ENCODE data around the gene DDX56.

The DDX56 gene

DNA sequence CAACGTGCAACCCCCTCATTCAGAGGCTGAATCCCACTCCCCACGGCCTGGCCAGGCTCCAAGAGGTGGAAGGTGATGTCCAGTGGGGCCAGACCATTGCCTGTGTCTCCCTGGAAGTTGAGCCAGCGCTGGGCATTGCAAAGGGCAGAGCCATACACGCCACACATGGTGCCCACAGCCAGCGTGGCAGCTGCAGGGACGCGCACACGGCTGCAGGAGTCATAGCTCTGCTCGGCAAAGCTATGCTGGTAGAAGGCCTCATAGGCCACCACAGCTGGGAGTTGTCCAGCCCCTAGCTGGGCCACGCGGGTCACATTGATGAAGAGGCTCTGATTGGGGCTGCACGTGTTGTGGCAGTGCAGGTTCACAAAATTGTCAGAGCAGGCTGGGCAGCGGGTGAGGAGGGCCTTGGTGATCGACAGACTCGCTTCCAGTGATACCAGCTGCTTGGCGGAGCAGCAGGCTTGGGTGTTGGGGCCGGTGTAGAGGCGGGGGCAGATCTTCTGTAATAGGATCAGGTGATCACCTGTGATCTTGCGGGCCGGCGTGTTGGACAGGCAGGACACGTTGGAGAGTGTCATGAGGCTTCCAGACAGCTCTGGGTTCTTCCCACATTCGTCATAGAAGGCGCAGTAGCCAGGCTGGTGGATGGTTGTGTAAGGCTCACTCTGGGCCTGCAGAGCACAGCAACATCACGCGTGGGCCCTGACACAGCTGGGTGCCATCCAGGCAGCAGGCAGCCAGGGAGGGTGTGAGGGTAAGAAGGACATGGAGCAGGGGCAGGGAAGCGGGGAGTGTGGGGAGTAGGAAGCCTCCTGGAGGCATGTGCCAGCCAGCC lies 33.8 kb downstream of the DDX56 start:
- H3K4me3 ChIP-seq (ENCODE audit: low read depth, low read length) = no peak overlapping the region
- no peak for DNase-seq (ENCODE audit: low read depth)

DNA sequence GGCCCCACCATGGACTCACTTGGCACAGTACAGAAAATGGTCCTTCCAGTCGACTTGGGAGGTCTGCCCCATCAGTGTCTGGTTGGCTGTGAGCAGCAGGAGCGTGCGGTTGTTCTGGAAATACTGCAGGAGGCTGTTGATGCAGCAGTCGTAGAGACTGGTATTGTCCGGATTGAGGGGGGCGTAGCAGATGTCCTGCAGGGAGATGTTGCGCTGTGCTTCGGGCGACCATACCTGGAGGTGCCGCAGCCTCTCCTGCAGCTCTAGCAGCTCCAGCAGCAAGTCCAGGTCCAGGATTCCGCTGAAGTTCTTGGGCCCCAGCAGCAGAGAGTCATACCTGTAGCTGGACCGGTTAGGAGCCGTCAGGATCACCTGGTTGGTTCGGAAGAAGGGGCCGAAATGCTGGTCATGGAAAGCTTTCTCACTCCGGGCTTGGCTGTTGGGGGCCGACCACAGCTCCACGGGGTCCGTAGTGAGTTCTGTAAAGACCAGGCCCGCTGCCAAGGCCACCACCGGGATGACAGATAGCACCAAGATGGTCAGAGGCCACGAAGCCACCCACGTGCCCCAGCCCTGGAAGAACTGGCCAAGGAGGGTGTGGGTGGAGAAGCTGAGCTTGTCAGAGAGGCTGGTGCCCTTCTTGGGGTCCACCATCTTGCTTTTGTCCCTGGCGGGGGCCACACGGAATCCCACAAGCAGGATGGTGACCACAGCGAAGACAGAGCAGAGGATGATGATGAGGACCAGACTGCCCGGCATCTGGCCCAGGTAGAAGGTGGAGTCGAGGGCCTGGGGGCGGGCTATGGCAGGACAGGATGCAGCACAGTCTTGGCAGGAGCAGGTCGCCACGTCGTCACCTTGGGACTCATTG lies 34.7 kb downstream of the DDX56 start:
- DNase-seq (ENCODE audit: low read depth) = no peak

DNA sequence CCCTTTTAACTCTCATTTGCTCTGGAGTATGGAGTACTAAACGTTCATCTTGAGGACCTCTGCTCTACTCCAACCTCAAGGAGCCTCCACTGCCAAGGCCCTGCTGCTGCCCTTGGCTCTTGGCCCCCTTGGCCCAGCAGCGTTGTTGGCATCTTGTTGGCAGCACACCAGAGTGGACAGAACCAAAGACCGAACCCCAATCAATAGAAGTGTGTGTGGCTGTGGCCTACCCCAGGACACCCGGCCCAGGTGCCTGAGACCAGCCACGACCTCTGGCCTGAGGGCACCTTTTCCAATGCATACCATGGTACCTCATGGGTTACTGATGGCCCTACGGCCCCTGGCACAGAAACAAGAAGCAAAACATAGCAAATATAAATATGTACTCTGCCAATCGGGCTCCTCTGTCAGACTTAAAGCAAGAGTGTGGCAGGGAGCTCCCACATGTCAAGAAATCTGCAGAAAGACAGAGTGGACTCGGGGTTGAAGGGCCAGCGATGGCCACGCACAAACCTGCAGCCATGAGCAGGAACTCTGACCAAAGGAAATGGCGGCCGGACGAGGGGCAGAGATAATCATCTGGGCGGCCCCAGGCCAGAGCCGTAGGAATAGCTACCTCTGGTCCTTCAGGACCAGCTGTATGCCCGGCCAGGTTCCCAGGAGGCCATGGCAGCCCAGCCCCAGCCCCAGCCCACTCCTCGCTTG lies 35.5 kb downstream of the DDX56 start:
- DNase-seq (ENCODE audit: low read depth) = no peak
- no peak overlapping the region for H3K4me3 ChIP-seq (ENCODE audit: low read depth, low read length)

More for the DNA sequence above, 34.7 kb downstream of the DDX56 start:
- no peak overlapping the region for H3K4me3 ChIP-seq (ENCODE audit: low read depth, low read length)

DNA sequence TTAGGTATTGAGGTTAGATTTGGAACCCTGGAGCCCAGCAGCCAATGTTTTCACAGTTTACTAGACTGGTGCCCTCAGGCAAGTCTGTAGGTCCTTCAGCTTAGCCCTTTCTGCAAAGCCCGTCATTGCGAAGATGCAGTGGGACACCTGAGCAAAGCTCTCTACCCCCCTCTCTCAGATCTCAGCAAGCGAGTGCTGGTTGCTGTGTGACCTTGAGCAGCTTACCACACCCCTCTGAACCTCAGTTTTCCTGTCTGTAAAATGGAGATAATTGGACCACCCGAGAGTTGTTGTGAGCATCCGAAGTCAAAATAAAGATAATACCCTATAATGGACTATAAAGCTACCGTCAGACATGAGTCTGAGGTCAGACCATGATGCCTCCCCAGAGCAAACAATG lies 36.3 kb downstream of the DDX56 start:
- H3K4me3 ChIP-seq (ENCODE audit: low read depth, low read length) = no peak overlapping the region
- DNase-seq (ENCODE audit: low read depth) = no peak

DNA sequence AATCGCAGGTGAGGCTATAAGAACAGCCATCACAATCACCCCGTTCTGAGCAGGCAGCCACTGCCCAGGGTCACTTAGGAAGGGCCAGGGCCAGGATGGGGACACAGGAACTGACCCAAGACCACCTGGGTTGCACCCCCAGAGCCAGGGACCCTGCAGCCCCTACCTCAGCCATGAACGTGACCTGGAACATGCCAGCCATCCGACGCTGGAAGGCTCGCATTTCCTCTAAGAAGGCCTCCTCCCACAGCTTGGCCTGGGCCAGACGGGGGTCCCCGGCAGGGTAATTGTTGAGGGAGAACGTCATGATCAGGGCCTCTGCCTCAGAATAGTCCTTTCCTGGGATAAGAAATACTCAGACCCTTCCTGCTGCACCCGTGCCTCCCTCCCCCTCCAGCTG lies 37.6 kb downstream of the DDX56 start:
- no peak for DNase-seq (ENCODE audit: low read depth)
- no peak overlapping the region for H3K4me3 ChIP-seq (ENCODE audit: low read depth, low read length)

DNA sequence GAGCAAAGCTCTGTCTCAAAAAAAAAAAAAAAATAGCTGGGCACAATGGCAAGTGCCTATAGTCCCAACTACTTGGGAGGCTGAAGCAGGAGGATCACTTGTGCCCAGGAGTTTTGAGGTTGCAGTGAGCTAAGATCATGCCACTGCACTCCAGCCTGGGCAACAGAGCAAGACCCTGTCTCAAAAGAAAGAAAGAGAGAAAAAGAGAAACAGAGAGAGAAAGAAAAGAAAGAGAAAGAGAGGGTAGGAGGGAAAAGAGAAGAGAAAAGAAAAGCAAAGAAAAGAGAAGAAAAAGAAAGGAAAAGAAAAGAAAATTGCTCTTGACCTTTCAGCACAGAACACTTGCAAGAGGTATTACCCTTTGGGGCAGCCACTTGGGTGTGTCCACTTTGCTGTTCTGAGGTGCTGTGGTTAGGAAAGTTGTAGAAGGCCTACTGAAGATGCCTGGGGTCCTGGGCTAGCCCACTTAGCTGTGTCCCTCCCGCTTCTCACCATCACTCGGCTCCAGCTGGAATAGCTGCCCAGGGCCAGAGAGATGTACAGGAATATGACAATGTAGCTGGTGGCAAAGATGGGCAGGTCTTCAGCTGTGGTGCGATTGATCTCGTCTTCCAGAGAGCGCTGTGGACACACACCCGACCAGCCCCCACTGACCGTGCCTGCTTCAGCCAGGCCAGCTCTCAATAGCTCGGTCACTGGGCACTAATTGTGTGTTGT lies 38.2 kb downstream of the DDX56 start:
- DNase-seq (ENCODE audit: low read depth) = no peak
- no peak overlapping the region for H3K4me3 ChIP-seq (ENCODE audit: low read depth, low read length)

DNA sequence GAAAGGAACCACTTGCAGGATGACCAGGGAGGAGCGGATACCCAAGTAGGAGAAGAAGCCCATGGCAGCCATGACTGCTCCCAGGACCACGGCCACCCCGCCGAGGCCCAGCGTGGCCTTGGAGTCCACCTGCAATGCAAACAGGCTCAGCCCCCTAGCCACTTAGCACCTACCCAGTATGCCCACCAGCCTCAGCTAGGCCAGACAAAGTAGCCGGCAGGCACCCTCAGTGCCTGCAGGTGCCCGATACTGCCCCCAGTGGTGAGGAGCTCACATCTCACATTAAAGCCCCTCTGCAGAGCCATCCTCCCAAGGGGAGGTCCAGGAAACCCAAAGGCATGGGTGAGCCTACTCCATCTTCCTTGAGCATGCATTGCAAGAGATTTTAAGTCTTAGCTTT lies 39.2 kb downstream of the DDX56 start:
- no peak for DNase-seq (ENCODE audit: low read depth)
- H3K4me3 ChIP-seq (ENCODE audit: low read depth, low read length) = no peak overlapping the region

DNA sequence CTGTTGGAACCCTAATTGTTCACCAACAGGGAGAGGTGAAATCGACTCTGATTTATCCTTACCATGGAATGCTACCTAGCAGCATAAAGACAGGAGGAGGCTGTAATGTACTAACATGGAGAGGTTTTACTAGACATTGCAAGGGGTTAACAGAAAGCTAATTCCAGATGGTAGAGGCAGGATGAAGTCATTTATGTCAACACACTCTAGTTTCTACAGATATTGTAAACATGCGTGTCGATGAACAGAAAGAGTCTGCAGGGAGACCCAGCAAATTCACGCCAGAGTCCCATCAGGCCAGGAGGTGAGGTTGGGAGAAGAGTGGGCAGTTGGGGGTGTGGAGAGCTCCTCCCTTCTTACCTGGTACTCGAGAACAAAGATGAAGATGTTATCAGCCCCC lies 39.6 kb downstream of the DDX56 start:
- no peak overlapping the region for H3K4me3 ChIP-seq (ENCODE audit: low read depth, low read length)
- no peak for DNase-seq (ENCODE audit: low read depth)

DNA sequence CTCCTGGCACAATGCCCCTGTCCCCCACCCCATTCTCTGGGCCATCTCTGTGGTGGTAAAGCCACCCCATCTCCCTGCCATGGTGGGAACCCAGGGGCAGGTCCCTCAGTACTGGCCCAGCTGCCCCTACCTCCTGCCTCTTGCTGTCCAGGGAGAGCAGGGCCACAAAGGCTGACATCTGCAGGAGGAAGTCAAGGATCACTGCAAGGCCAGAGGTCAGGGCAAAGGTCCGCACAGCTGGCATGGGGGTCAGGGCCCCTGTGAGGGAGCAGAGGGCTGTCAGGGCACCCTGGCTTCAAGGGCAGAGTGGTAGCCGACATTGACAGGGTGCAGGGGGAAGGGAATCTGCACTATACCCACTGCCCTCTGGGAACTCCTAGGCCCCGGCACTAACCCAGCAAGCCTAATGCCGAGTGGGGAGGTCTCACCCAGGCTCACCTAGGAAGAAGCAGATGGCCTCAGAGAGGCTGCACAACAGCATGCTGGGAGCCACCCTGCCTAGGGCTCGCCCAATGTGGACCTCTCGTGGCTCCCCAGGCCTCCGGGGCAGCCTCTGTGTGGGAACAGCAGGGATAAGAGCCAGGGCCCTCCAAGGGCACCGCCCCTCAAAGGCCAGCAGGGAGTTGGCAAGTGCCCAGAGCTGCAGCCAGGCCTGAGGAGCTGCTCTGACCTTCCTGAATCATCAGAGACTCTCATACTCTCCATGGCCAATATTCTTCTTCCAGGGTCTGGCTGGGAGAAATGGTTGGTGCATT lies 40.2 kb downstream of the DDX56 start:
- DNase-seq (ENCODE audit: low read depth) = no peak
- no peak overlapping the region for H3K4me3 ChIP-seq (ENCODE audit: low read depth, low read length)

DNA sequence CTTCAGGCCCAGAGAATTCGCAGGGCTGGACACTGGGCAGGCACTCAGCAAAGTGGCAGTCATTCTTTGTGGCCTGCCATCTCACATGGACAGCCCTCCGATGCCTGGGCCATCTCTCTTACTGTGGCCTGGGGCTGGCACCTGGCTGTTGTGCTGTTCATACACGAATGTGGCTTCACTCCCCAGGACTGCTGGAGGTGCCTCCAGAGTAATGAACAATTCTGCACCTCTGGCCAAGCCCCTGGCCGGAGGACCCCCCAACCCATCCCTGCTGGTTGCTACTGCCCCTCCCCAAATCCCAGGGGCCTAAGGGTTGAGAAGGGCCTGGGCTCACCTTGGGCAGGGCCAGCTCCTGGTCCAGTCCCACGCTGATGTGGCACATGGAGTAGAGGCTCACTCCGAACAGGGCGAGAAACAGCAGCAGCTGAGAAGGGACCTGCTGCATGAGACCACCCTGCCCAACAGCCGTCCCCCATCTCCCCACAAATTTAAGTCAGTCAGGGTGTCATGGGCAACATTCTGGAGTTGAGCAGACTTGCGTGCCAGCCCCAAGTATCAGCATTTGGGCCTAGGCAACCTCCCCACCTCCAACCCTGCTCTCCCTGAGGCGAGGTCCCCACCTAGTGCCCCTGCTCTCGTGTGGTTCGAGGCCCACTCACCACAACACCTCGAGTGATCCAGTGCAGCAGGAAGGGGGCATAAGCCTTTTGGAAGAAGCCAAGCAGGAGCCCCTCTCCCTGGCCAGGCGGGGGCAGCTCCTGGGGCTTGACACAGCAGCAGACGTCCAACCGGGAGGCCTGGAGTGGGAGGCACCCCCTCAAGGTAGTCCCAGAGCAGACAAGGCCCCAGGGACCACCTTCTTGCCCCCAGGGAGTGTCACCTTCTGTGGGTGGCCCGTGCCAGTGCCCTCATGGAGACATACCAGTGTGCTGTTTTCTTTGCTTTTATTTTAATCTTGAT lies 42.0 kb downstream of the DDX56 start:
- no peak overlapping the region for H3K4me3 ChIP-seq (ENCODE audit: low read depth, low read length)
- no peak for DNase-seq (ENCODE audit: low read depth)

DNA sequence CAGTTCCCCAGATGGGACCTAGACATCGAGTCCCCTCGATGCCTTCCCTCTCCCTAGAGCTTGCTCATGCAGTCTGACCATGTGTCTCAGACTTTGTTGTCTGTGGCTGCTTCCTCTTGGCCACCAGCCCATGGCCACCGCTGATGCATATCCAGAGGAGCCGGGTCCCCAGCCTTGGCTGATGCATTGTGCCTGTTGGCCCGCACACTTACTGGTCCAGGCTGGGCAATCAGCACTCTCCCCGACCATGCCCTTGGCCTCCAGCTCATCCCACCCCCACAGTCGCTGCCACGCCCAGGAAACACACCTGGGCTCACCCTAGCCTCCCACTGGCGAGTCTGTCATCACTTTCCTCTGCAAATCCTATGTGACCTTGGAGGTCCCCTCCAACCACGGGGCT lies 42.7 kb downstream of the DDX56 start:
- no peak for DNase-seq (ENCODE audit: low read depth)
- H3K4me3 ChIP-seq (ENCODE audit: low read depth, low read length) = no peak overlapping the region

DNA sequence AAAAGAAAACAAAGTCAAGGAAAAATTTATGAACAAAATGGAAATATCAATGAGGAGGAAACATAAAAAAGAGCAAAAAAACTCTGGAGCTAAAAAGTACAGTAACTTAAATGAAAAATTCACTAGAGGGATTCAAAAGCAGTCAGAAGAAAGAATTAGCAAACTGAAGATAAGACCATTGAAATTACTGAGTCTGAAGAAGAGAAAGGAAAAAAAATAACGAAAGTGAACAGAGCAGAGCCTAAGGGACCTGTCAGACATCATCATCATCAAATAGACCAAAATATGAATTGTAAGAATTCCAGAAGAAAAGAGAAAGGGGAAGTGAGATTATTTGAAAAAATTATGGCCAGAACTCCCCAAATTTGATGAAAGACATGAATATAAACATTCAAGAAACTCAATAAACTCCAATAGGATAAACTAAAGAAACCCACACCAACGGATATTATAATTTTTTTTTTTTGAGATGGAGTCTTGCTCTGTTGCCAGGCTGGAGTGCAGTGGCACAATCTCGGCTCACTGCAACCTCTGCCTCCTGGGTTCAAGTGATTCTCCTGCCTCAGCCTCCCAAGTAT lies 48.8 kb downstream of the DDX56 start:
- no peak for DNase-seq (ENCODE audit: low read depth)
- H3K4me3 ChIP-seq (ENCODE audit: low read depth, low read length) = no peak overlapping the region

DNA sequence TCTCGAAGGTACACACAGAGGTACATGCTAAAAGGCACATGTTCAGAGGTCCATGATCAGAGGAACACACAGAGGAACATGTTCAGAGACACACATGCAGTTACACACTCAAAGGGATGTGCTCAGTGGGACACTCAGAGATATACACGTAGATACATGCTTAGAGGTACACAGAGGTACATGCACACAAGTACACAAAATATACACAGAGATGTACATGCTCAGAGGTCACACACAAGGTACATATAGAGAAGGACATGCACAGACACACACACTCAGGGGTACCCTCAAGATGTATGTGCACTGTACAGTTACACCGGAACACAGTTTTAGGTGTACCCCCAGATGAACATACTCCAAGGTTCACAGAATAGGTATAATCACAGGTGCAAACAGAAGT lies 51.4 kb downstream of the DDX56 start:
- no peak for DNase-seq (ENCODE audit: low read depth)
- no peak overlapping the region for H3K4me3 ChIP-seq (ENCODE audit: low read depth, low read length)

DNA sequence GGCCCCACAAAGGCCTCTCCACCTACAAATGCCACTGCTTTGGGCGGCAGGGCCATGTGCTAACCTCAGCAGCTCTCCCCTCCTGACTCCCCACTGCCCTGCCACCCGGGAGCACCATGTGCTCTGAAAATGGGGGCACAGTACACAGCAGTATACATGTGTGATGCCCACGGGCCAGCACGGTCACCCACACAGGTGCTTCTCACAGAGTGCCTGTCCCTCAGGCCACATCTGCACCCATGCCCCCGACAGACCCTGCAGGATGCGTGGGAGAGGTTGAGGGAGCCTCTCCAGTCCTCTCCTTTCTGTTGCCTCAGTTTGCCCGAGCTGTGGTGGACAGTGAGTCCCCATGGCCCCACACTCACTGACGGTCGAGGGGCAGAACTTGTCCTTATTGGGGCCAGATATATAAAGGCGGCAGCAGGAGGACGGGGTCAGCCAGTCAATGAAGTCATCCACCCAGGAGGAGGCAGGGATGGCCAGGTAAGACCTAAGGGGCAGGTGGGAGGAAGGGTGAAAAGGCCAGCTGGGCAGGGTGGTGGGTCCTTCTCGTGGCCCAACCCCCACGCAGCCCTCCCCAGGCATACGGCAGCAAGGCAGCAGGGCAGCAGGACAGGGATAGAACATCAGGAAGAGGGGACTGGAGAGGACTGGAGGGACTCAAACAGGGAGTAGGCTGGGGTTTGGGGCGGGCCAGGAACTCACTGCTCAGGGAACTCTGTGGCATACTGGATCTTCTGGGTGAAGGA lies 52.2 kb downstream of the DDX56 start:
- no peak for DNase-seq (ENCODE audit: low read depth)
- H3K4me3 ChIP-seq (ENCODE audit: low read depth, low read length) = no peak overlapping the region

DNA sequence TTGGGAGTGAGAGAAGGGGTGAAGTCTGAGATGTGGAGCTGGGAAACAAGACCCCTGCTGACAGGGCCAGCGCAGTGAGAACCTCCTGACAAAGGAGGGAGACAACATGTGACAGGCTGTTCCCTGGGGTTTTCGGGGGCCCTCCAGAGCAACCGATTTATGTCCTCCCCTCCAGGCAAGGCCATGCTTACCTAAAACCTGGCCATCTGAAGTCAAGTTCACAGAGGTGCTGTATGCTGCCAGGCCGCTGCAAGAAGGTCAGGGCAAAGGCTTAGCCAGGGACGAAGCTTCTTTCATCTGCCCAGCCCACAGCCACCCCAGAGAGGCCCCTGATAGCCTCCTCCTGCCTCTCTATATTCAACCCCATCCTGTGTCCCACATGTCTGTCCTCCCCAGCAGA lies 53.1 kb downstream of the DDX56 start:
- DNase-seq (ENCODE audit: low read depth) = no peak
- no peak overlapping the region for H3K4me3 ChIP-seq (ENCODE audit: low read depth, low read length)

DNA sequence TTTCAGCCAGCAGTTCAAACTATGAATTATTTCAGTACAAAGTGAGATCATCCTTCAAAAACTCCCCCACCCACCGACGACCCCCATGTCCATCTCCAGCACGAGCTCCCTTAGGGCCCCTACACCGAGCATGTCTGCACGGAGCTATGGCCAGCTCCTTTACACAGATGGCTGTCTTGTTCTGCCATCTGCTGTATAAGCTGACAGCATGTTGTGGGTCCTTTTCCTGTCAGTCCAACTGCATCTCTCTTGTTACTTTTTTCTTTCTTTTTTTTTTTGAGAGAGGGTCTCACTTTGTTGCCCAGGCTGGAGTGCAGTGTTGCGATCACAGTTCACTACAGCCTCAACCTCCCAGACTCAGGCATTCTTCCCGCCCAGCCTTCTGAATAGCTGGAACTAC lies 54.2 kb downstream of the DDX56 start:
- DNase-seq (ENCODE audit: low read depth) = no peak
- H3K4me3 ChIP-seq (ENCODE audit: low read depth, low read length) = no peak overlapping the region

DNA sequence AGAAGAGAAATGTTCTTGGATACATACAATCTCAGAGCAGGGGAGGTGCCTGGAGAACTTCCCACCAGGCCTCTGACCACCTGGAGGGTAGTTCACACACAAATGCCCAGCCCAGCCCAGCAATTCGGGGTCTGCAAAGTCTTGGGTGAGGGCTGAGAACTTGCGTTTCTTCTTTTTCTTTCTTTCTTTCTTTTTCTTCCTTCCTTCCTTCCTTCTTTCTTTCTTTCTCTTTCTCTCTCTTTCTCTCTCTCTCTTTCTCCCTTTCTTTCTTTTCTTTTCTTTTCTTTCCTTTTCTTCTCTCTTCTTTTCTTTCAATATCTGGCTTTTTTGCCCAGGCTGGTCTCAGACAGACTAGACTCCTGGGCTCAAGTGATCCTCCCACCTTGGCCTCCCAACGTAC lies 54.9 kb downstream of the DDX56 start:
- no peak for DNase-seq (ENCODE audit: low read depth)
- H3K4me3 ChIP-seq (ENCODE audit: low read depth, low read length) = no peak overlapping the region
